Astrocyte of the spinal cord (primary cell): ENCODE results near the gene YIPF2.
"Not testable (repeated sequence)": the region's sequence is repeated elsewhere in the genome, so short reads cannot be mapped to it uniquely, and the experiment has no call there.

Source experiments
- DNase-seq: peaks from one replicate; pipeline ENCODE4 v3.0.0; 2011; ENCODE audit warnings: low read depth, low spot score
- H3K4me3 ChIP-seq: 2 replicates; pipeline ENCODE4 v1.5.1; 2011; ENCODE audit warnings: low read depth, mild to moderate bottlenecking, low read length, moderate library complexity
- in situ Hi-C: cut with HindIII; loops from 2 replicates; pipeline ENCODE4 v1.10.0; 2017; ENCODE audit warnings: low sequenced_read_pairs
- TF ChIP-seq, protein P1 (sequence below): IDR thresholded peaks from 2 replicates; pipeline ENCODE4 v1.5.1; 2012; ENCODE audit warnings: low read depth, mild to moderate bottlenecking, low read length, inconsistent platforms

The YIPF2 gene

DNA sequence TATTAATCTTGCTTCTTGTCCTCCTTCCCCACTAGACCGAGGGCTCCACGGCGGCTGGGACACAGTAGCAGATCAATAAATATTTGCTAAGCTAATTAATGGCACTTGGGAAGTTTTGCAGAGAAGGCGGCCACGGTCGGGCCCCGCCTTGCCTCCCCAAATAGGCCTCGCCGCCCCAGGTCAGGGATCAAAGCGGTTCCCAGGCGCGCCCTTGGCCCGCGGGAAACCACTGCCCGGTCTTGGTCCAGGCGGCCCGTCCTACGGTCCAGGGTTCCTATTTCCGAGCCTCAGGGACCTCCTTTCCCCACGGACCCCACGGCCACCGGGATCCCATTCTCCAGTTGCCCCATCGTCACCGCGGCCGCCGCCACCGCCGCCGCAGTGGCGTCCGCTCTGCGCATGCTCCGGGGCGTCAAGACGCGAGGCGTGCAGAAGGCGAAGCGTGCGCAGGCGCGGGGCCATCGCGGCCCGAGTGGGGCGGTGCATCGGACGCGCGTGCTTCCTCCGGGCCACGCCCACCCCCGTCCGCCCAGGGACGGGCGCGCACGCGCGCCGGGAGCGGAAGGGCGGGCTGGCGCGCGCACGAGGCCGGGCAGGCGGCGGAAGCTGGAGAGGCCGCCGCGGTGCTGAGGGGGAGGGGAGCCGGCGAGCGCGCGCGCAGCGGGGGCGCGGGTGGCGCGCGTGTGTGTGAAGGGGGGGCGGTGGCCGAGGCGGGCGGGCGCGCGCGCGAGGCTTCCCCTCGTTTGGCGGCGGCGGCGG lies 32.1 kb upstream of the YIPF2 start, which contains the start of gene SMARCA4:
Gene SMARCA4, plus strand, starts transcription at position 717 of the 759 bp plus-strand sequence. CDS start 23,122 bp downstream, outside the sequence.
- in situ Hi-C loops, result no loop called here

DNA sequence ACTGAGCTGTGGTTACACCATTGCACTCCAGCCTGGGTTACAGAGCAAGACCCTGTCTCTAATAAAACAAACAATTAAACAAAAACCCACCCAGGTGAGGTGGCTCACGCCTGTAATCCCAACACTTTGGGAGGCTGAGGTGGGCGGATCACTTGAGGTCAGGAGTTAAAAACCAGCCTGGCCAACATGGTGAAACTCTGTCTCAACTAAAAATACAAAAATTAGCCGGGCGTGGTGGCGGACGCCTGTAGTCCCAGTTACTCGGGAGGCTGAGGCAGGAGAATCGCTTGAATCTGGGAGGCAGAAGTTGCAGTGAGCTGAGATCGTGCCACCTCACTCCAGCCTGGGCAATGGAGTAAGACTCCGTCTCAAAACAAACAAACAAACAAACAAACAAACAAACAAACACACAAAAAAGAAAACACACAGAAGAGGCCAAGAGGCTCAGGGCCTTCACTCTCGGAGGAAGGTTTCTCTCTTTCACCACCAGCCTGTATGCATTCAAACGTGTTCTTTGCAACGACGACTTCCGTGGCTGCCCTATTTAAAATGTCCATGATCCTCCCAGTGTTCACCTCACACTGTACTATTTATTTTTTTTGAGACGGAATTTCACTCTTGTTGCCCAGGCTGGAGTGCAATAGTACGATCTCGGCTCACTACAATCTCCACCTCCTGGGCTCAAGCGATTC lies 31.0 kb upstream of the YIPF2 start:
- in situ Hi-C loops, H3K4me3 ChIP-seq, DNase-seq: not testable (repeated sequence)

More for the DNA sequence above, 32.1 kb upstream of the YIPF2 start, which contains the start of gene SMARCA4:
- H3K4me3 ChIP-seq, result peak within 1 kb of the TSS; percentile 84
- TF ChIP-seq, protein P1, sequence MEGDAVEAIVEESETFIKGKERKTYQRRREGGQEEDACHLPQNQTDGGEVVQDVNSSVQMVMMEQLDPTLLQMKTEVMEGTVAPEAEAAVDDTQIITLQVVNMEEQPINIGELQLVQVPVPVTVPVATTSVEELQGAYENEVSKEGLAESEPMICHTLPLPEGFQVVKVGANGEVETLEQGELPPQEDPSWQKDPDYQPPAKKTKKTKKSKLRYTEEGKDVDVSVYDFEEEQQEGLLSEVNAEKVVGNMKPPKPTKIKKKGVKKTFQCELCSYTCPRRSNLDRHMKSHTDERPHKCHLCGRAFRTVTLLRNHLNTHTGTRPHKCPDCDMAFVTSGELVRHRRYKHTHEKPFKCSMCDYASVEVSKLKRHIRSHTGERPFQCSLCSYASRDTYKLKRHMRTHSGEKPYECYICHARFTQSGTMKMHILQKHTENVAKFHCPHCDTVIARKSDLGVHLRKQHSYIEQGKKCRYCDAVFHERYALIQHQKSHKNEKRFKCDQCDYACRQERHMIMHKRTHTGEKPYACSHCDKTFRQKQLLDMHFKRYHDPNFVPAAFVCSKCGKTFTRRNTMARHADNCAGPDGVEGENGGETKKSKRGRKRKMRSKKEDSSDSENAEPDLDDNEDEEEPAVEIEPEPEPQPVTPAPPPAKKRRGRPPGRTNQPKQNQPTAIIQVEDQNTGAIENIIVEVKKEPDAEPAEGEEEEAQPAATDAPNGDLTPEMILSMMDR, result no peak
- peak; percentile 97 for DNase-seq

DNA sequence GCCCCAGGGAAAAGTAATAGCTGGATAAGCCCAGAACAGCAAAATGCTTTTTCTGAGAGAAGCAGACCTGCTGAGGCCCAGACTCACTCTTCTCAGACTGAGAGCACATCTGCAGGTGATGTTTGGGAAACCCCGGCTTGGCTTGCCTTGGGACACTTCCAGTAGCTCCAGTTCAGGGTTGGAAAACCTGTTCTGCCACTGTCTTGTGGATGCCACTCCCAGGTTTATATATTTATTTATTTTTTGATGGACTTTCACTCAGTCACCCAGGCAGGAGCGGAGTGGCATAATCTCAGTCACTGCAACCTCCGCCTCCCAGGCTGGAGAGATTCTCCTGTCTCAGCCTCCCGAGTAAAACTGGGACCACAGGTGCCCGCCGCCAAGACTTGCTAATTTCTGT lies 24.4 kb upstream of the YIPF2 start:
- TF ChIP-seq, protein P1, result no peak
- in situ Hi-C loops, result no loop called here
- no peak for DNase-seq
- no peak overlapping the region for H3K4me3 ChIP-seq

DNA sequence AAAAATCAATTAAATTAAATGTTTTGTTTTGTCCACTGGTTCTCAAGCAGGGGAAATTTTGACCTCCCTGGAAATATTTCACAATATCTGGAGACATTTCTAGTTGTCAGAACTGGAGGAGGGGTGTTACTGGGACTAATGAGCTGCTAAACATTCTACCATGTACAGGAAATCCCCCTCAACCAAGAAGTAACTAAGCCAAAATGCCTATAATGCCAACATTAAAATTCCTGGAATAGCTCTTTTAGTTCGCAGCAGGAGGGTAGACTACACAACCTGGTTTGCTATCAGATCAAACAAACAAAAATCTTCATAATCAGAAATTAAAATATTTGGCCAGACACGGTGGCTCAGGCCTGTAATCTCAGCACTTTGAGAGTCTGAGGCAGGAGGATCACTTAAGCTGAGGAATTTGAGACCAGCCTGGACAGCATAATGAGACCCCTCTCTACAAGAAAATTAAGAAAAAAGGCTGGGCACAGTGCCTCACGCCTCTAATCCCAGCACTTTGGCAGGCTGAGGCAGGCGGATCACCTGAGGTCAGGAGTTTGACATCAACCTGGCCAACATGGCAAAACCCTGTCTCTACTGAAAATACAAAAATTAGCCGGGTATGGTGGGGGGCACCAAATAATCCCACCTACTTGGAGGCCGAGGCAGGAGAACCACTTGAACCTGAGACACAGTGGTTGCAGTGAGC lies 18.7 kb upstream of the YIPF2 start:
- TF ChIP-seq, protein P1, result no peak
- in situ Hi-C loops, result no loop called here
- peak; percentile 22 for DNase-seq
- H3K4me3 ChIP-seq, result no peak overlapping the region

DNA sequence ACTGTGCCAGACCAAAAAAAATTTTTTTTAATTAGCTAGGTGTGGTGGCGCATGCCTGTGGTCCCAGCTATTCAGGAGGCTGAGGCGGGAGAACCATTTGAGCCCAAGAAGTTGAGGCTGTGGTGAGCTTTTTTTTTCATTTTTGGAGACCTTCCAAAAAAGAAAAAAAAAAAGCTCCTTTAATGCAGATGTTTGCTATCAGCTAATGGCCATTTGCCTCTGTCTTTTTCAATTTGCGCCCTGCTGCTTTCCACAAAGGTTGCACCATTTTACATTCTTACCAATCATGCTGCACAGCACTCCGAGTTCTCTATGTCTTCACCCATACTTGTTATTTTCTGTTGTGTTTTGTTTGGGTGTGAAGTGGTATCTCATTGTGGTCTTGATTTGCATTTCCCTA lies 16.8 kb upstream of the YIPF2 start:
- in situ Hi-C loops, result no loop called here
- TF ChIP-seq, protein P1, result no peak
- no peak overlapping the region for H3K4me3 ChIP-seq
- DNase-seq, result no peak

DNA sequence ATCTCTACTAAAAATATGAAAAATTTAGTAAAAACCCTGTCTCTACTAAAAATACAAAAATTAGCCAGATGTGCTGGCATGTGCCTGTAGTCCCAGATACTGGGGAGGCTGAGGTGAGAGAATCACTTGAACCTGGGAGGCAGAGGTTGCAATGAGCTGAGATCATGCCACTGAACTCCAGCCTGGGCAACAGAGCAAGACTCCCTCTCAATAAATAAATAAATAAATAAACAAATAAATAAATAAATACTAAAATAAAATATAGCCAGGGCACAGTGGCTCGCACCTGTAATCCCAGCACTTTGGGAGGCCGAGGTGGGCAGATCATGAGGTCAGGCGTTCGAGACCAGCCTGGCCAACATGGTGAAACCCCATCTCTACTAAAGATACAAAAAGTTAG lies 15.0 kb upstream of the YIPF2 start:
- DNase-seq, result not testable (repeated sequence)

DNA sequence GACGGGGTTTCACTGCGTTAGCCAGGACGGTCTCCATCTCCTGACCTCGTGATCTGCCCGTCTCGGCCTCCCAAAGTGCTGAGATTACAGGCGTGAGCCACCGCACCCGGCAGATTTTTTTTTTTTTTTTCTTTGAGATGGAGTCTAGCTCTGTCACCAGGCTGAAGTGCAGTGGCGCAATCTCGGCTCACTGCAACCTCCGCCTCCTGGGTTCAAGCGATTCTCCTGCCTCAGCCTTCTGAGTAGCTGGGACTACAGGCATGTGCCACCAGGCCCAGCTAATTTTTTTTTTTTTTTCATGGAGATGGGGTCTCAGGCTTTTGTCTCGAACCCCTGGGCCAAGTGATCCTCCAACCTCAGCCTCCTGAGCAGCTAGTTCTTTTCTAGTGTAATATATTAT lies 13.2 kb upstream of the YIPF2 start:
- in situ Hi-C loops, H3K4me3 ChIP-seq: not testable (repeated sequence)

More for the DNA sequence above, 15.0 kb upstream of the YIPF2 start:
- H3K4me3 ChIP-seq, in situ Hi-C loops: not testable (repeated sequence)

DNA sequence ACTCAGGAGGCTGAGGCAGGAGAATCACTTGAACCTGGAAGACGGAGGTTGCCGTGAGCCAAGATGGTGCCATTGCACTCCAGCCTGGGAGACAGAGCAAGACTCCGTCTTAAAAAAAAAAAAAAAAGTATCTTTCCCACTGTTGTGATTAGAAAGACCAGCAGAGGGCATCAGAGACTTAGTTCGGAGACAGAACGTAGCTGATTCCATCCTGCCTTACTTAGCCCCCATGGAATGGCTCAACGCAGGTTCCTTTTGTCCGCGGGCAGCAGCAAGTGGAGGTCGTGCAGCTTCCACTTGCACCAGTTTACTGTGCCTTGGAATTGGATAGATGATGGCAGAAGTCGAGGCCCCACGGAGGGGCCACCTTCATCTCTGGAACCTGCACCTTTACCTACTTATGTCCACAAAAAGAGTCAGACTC lies 8.2 kb upstream of the YIPF2 start:
- TF ChIP-seq, protein P1, result peak; percentile 63
- peak; percentile 81 for DNase-seq
- no peak overlapping the region for H3K4me3 ChIP-seq
- in situ Hi-C loops, result no loop called here

More for the DNA sequence above, 13.2 kb upstream of the YIPF2 start:
- DNase-seq, result not testable (repeated sequence)
